CD4-positive, alpha-beta T cell treated with Interleukin-12 subunit alpha and Interleukin-12 subunit beta, for 1 hour (primary cell): Measurements from ENCODE around the gene ATP5PB.

ENCODE experiments used
- DNase-seq: peaks from one replicate; pipeline ENCODE4 v3.0.0-alpha.2; 2020

Gene ATP5PB, protein sequence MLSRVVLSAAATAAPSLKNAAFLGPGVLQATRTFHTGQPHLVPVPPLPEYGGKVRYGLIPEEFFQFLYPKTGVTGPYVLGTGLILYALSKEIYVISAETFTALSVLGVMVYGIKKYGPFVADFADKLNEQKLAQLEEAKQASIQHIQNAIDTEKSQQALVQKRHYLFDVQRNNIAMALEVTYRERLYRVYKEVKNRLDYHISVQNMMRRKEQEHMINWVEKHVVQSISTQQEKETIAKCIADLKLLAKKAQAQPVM

DNA sequence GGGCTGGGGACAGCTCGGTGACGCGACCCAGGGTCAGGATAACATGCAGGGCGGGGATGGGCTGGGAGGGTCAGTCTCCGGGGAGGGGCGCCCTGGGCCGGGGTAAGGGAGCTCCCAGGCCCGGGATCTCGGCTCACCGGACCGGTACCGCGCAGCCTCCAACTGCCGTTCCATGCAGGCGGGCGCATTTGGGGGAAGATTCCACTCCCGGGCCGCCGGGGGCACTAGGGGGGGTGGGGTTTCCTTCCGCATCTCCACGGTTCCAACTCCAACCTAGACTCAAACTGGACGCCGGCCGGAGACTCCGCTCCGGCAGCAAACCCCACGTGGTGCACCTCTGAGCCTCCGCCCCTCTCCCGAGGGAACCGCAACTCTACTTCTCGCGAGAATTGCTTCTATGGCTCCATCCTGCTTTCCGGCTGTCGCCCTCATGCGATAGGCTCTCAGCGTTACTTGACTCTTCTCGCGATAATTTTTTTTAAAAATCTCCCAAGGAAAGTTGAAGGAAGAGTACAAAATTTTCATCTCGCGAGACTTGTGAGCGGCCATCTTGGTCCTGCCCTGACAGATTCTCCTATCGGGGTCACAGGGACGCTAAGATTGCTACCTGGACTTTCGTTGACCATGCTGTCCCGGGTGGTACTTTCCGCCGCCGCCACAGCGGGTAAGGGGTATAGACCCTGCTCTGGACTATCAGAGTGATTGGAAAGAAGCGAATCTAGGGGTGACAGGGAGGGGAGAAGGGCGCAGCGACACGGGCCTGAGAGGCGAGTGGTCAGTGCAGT lies at the start of gene ATP5PB, which contains the start of gene WDR77:
ATP5PB (plus strand) TSS at position 547 of the 785 bp plus-strand sequence; CDS start at position 625, 78 bp downstream.
WDR77 (minus strand) TSS at position 339 of the 785 bp plus-strand sequence; CDS start at position 252, 87 bp downstream.
- DNase-seq: peak; percentile 97

DNA sequence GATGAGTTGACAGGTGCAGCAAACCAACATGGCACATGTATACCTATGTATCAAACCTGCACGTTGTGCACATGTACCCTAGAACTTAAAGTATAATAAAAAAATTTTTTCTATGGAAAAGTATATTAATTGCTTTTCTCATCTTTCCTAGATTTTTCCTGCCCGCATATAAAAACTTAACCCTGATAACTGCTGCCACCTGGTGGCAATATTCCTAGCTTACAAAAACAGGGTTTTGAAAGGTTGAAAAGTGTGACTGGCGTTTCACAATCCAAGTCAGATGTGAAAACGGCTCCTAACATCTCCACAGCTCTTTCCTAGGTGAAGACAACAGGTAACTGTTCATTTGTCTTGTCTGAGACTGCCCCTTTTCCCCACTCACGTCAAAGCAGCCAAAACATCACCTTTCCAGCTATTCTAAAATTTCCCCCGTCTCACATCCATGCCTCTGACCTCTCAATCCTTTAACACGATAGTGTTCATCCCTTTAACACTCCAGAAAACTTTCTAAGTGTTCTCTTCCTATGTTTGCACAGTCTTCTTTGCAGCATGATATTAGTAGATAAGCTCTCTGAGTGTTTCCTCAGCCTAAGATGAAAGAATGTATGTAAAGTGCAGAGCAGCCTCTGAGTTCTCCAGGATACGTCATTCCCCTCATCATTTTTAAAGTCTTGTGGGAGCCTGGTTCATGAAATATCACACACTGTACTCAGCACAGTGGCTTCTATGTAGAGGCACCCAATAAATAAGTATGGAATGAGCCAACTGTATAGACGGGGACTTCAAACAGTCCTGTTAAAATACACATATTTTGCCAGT lies 49.3 kb upstream of the ATP5PB start:
- DNase-seq: peak; percentile 55

DNA sequence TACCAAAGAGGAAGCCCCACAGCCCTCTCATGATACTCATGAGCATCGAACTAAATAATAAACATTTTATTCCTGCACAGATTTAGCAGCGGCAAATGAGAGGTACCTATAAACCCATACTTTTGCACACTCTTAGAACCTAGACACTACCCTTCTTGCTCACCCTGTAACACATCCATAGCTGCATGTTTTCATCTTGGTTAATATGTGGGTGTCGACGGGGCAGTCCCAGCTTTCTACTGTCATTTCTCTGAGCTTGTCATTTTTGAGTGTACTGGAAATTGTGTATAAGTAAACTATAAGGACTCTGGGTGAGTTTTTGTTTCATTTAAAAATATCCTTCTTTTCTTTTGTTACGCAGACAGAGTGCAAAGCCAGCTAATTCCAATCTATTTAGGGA lies 47.2 kb upstream of the ATP5PB start:
- DNase-seq: no peak

DNA sequence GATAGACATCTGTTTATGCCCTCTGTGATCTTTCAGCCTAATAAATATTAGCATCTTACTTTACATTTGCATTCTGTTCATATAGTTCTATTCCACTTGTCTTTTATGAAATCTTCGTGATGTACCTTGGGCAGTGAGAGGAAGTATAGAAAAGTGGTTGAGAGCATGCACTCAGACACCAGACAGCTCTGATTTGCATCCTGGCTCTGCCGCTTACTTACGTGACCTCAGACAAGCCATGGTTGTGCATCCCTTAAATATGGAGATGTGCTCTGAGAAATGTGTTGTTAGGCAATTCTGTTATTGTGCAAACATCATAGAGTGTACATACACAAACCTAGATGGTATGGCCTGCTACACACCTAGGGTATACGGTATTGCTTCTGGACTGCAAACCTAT lies 44.7 kb upstream of the ATP5PB start:
- no peak for DNase-seq

DNA sequence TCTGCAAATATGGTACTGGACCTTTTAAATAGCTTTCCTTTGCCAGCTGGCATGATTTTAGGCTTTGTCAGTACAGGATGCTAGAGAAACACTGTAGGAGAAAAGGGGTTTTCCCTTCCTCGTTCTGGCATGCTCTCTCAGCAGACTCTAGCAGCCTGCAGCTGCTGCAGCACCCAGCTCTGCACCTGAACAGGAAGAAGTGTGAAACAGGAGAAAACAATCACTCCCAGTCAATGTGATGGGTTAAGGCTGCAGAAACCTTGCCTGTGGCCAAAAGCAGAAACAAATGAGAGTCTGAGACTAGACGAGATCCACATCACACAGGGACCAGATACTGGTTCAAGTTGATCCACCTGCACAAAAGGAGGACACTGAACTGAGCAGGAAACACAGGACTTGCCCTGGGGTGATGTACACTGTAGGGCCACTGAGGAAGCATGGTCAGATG lies 42.9 kb upstream of the ATP5PB start:
- peak; percentile 59 for DNase-seq

DNA sequence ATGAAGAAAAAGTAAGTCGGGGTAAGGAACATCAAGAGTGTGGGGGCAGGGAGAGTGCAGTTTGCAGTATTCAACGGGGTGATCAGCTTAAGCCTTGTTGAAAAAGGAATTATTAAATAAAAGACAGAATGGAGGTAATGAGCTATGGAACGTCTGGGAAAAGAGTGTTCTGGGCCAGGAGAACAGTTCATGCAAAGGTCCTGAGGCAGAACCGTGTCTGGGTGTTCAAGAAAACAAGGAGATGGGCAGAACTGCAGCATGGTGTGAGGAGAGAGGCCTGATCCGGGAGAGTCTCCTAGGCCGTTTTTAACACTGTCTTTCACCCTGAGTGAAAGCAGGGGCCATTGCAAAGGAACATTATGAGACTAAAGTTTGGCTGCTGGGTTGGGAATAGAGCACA lies 42.0 kb upstream of the ATP5PB start:
- DNase-seq: no peak

DNA sequence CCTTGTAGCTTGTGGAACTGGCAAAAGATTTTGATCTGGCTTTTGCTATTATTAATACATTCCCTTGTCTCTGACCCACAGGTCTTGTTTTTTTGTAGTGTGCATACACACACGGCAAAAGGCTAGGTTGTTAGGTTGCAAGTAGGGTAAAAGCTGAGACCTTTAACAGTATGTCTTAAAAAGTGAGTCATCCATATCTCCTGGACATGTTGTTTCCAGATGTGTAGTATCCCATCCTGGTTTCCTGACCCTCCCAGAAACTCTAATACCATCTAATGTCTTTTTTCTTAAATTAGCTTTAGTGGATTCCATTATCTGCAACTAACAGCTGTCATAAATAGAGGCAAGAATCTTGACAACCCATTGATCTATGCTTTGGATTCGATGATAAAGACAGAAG lies 36.4 kb upstream of the ATP5PB start:
- DNase-seq: no peak

DNA sequence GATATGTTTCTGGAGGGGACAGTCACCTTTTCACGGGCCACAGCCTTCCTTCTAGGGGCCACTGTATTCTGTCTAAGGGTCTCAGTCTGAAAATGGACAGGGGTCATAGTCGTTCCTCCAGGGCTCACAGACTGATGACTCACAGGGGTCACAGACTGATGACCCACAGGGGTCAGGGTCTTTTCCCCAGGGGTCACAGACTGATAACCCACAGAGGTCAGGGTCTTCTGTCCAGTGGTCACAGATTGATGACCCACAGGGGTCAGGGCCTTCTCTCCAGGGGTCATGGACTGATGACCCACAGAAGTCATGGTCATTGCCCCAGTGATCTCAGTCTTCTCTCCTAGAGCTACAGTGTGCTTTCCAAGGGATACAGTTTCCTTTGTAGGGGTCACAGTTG lies 34.5 kb upstream of the ATP5PB start:
- DNase-seq: no peak

DNA sequence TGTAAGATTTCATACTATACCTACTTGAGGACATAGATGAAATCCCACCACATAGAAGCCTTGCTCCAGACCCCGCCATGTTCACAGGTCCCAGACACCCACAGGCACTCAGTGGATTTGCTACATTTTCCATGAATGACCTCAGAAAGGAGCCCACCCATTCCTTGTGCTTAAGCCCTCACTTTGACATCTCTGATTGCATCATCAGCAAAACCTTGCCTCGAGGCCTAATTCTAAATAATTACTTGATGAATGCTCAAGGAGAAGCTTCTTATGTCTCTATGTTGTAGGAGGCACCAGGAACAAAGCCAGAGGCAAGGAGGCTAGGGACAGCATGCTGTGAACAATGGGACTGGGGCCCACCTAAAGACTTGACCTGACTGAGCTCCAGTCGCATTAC lies 33.8 kb upstream of the ATP5PB start:
- no peak for DNase-seq

DNA sequence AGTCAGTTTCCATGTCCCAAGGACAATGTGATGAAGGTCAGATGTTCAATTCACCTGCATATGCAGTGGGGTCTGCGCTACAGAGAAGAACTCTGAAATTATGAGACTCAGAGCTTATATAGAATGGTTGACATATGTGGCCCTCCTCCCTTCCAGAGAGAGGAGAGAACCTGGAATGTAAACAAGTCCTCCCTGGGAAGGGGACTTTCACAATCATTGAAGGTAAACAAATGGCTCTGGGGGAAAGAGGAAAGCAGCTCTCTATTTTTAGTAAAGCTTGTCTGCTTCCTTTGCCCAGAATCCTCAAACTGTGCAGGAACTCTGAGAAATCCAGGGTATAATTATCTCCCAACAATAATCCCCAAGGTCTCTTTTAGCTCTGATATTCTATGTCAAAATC lies 31.5 kb upstream of the ATP5PB start:
- no peak for DNase-seq

DNA sequence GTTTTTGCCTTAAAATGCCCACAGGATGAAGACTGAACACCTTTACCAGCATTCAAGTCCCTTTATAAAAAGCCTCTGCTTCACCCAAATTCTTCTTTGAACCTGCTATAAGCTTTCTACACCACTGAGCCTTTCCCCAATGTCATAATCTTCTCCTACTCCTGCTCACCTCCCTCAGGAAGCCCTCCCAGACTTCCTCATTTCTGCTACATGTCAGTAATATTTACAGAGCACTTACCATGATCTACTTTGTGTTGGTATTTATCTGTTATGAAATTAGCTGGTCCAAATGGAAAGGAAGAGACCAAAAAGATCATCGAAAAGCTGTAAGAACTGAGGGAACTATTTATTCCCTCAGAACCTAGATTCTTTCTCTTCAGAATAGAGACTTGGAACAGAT lies 30.2 kb upstream of the ATP5PB start:
- no peak for DNase-seq

DNA sequence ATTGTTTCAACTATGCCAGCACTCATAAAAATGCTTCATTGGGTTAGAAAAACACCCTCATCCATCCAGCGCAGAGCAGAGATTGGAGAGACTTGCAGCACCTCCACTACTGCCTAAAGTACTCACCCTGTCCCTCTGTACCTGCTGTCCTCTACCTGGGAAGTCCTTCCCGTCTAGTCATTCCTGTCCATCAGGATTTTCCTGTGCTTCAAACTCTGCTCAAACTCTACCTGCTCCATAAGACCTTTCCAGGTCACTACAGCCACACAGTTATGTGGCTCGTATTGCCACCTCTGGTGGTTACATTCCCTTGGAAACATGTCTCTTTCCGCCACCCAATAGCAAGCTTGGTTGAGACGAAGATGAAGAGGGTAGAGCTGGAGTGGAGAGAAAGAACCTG lies 28.9 kb upstream of the ATP5PB start:
- DNase-seq: no peak

DNA sequence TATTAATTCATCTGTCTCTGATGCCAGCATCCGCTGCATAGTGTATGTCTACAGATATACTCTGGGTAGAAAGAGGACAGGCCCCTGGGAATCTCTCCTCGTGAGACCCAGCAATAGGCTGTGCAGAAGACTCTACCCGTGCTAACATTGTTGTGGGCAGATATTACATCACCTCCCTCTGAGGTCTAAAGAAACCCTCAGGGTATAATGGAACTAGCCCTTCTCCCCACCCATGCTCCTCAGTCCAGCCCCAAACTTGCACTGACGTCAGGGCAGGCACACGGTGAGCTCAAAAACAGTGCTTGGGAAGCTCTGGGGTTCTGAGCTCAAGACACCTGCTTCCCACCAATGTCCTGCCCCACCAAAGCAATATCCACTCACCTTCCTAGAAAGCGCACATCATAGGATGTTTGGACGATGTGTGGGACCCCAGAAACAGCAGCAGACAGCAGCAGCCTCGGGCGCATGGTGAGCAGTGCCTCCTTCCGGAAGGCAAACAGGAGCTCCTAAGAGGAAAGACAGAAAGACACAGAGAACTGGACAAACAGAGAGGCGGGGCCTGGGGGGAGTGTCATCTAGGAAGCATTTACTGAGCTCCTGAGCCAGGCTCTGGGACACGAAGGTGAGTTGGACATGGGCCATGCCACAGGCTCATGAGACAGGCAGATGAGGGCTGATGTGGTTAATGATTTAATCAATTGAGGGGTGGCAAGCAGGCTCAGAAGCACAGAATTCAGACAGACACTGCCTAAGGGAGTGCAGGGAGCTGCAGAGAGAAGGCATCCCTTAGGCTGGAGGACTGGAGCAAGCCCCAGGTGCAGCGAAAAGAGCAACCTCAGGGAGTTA lies 26.5 kb upstream of the ATP5PB start:
- no peak for DNase-seq

DNA sequence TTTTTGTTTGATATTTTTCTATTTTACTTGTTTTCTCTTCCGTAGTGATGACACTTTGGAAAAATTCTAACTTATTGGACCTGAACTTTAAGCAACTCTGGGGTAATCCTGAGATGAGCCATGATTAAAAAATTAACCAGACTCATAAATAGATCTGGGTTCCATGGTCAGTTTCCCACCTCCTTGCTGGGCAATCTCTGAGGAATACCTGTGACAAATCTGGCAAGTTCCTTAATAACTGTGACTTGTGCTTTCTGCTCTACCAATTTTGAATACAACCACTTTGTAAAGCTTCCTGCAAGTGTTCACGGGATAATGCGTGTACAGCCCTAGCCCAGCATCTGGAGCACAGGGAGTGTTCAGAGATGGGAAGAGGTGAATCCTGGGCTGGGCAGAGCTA lies 25.0 kb upstream of the ATP5PB start:
- DNase-seq: no peak

DNA sequence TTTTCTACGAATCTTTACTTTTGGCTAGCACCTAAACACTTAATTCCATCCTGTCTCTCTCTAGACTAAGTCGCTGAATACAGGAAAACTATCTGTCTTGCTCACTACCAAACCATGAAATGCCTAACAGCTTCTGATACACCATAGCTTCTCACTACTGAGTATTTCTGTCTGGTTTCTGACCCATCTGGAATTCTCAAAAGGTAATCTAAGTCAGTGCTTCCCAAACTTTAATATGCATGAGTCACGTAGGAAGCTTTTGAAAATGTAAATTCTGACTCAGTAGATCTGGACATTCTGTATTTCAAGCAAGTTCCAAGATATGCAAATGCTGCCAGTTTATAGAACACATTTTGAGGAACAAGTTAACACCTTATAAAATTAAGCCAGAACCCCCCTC lies 12.5 kb upstream of the ATP5PB start:
- DNase-seq: no peak

DNA sequence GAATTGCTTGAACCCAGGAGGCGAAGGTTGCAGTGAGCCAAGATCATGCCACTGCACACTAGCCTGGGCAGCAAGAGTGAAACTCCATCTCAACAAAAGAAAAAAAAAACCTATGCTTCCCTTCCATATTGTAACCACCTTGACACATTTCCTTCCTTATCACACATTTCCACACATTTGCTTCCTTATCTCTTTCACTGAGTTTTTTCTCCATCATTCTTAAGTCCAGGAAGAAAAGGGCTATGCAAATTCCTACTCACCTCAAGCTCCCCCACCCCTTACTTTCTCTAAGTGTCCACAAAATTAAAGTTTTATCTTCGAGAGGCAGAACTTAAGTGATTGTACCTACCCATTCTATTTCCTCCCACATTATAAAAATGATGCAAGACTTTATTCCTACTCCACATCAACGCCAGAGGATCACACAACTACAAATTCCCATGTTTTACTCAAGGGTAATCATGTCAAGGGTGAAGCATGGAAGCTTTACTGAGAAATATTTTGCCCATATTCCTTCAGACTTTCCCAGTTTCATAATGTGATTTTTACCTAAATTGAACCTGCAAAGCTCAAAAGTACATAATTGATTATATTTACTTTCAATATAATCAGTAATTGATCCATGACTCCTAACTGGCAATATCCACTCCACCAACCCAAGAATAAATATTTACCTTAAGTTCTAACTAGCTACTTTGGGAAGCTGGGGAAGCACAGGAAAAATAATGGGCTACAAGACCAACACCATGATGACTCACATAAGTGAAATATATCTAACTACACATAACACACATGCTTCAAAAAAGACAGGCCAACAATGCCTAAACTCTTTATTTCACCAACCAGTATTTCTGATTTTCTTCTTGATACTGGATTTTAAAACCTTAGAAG lies 9.6 kb upstream of the ATP5PB start:
- no peak for DNase-seq

DNA sequence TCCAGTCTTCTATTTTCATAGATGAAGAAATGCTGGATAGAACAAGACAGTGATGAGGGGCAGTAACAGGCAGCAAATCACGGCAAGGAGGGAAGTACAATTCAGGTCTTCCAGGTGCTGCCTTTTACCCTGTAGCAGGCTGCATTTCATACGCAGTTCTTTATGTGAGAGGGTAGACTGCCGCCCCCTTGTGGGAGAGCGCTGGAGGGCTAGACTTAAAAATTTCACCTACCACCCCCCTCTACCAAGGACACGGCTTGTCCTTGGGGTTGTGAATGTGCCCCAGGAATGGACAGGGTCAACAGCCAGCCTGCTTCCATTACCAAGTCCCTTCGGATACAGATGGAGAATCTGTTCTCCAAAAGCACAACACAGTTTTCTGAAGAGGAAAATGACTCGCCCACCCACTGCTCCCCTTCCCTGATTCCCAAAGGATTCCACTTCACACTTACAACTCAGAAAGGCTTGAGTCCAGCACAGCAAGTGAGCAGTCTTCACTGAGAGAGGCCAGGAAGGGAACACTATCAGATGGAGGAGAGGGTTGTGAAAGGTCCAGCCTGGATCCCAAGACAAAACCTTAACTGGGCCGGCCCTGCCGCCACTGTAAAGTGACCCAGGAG lies 7.6 kb upstream of the ATP5PB start:
- peak; percentile 76 for DNase-seq

DNA sequence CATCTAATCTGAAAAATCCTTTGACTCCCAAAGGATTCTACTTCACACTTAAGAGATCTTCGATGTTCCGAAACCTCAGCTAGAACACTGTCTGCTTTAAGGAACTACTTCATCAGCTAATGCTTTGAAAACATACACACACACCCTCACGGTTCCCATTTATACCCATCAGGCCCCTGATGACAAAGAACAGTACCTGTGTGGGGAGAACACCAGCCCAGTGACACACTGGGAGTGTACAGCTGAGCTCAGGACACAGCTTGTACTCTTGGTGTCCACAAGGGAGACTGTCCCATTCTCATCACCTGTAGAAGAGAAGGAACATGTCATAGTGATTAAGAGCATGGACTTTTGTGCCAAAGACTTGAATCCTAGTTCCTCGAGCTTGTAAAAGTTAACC lies 6.8 kb upstream of the ATP5PB start:
- DNase-seq: no peak

DNA sequence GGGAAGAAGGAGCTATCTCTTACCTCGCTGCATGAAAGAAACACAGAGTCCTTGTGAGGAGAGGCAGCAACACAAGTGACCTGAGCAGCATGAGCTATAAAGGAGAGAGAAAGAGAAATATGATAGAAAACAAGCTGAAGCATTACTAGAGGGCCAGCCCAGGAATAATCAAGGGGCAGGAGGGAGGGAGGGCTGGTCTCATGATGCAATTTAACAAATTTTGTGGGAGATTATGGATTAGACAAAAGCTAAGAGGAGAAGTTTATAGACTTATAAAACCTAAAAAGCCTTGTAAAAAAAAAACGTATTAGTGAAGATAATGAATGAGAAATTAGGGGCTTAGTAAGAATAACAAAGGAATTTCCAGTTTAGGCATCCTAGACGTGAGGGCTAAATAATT lies 5.2 kb upstream of the ATP5PB start:
- no peak for DNase-seq

DNA sequence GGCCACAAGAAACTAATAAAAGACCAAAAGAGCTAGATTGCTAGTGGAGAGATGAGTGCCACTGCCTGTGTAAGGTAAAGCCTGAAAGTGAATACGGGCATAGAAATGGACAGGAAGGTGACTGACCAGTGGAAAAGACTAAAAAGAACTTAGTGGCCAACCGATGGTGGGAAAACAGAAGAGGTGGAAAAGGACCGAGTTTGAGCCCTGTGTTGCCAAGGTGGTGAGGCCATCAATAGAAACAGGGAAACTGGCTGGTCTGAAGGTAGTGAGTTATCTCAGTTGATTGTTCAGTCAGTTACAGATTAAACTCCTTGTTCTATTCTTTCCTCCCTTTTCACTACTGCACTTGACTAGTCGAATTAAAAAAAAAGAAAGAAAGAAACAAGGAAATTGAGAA lies 2.7 kb upstream of the ATP5PB start:
- no peak for DNase-seq
